T-helper 1 cell treated with Interleukin-12 subunit alpha and Interleukin-12 subunit beta and Interleukin-4 antibody, amounts not matched to agents 30 μg/mL and 1 μg/mL, for 36 hours (primary cell): ENCODE data around the gene PTGR2.
"Not testable (repeated sequence)": the region's sequence is repeated elsewhere in the genome, so short reads cannot be mapped to it uniquely, and the experiment has no call there.

Experiments
- H3K27ac Mint-ChIP-seq: one replicate; pipeline ENCODE4 v1.8.0; 2021; ENCODE audit warnings: mild to moderate bottlenecking, mixed read lengths
- H3K27me3 Mint-ChIP-seq: one replicate; pipeline ENCODE4 v1.8.0; 2021; ENCODE audit warnings: low read depth, mixed read lengths
- H3K36me3 Mint-ChIP-seq: one replicate; pipeline ENCODE4 v1.8.0; 2021; ENCODE audit warnings: low read depth, mixed read lengths
- H3K4me1 Mint-ChIP-seq: one replicate; pipeline ENCODE4 v1.8.0; 2021; ENCODE audit warnings: low read depth, mixed read lengths
- H3K4me3 Mint-ChIP-seq: one replicate; pipeline ENCODE4 v1.8.0; 2021; ENCODE audit warnings: mild to moderate bottlenecking, moderate library complexity, mixed read lengths
- H3K9me3 Mint-ChIP-seq: one replicate; pipeline ENCODE4 v1.8.0; 2021; ENCODE audit warnings: mixed read lengths

Gene PTGR2

GRCh38 chr14:73824127-73824526 lies 27.5 kb upstream of the PTGR2 start:
- Mint-ChIP-seq H3K27me3 (peaks cover 7% of the 10 kb centered on the region), H3K9me3 (no peaks in the 10 kb centered on the region), H3K36me3 (no peaks in the 10 kb centered on the region), H3K4me3 (no peak overlapping the region), H3K27ac (no peak overlapping the region), H3K4me1 (peaks cover 2% of the 10 kb centered on the region)

GRCh38 chr14:73824536-73824935 lies 27.1 kb upstream of the PTGR2 start:
- Mint-ChIP-seq H3K27me3 (peaks cover 7% of the 10 kb centered on the region), H3K4me3 (no peak overlapping the region), H3K27ac (no peak overlapping the region), H3K36me3 (no peaks in the 10 kb centered on the region), H3K9me3 (no peaks in the 10 kb centered on the region), H3K4me1 (peaks cover 6% of the 10 kb centered on the region)

GRCh38 chr14:73825551-73826188 lies 26.0 kb upstream of the PTGR2 start:
- H3K27ac Mint-ChIP-seq = no peak overlapping the region
- no peaks in the 10 kb centered on the region for H3K9me3 Mint-ChIP-seq
- H3K27me3 Mint-ChIP-seq = peaks cover 7% of the 10 kb centered on the region

GRCh38 chr14:73827190-73827589 lies 24.4 kb upstream of the PTGR2 start:
- not testable (repeated sequence) for H3K27ac Mint-ChIP-seq, H3K9me3 Mint-ChIP-seq, H3K4me3 Mint-ChIP-seq, H3K36me3 Mint-ChIP-seq, H3K27me3 Mint-ChIP-seq
- peaks cover 13% of the 10 kb centered on the region for H3K4me1 Mint-ChIP-seq

More at GRCh38 chr14:73825551-73826188, 26.0 kb upstream of the PTGR2 start:
- Mint-ChIP-seq H3K36me3 (no peaks in the 10 kb centered on the region), H3K4me1 (peaks cover 13% of the 10 kb centered on the region), H3K4me3 (no peak overlapping the region)

GRCh38 chr14:73829071-73829470 lies 22.6 kb upstream of the PTGR2 start:
- Mint-ChIP-seq H3K27me3 (no peaks in the 10 kb centered on the region), H3K4me1 (peaks cover 13% of the 10 kb centered on the region), H3K9me3 (no peaks in the 10 kb centered on the region), H3K36me3 (no peaks in the 10 kb centered on the region), H3K4me3 (no peak overlapping the region), H3K27ac (peak overlapping the region; percentile 2)

- H3K4me1 Mint-ChIP-seq = peaks cover 13% of the 10 kb centered on the region
- H3K27me3 Mint-ChIP-seq = no peaks in the 10 kb centered on the region
- no peaks in the 10 kb centered on the region for H3K9me3 Mint-ChIP-seq
- H3K36me3 Mint-ChIP-seq = no peaks in the 10 kb centered on the region
- H3K4me3 Mint-ChIP-seq = peak overlapping the region; percentile 8
- peak overlapping the region; percentile 77 for H3K27ac Mint-ChIP-seq
These were observed 21.9 kb upstream of the PTGR2 start for GRCh38 chr14:73829526-73830431.

GRCh38 chr14:73833034-73833433 lies 18.6 kb upstream of the PTGR2 start:
- H3K4me1 Mint-ChIP-seq = peaks cover 13% of the 10 kb centered on the region
- no peaks in the 10 kb centered on the region for H3K9me3 Mint-ChIP-seq
- H3K4me3 Mint-ChIP-seq = no peak overlapping the region
- H3K27ac Mint-ChIP-seq = no peak overlapping the region
- H3K36me3 Mint-ChIP-seq = no peaks in the 10 kb centered on the region
- H3K27me3 Mint-ChIP-seq = no peaks in the 10 kb centered on the region

GRCh38 chr14:73833530-73834260 lies 17.9 kb upstream of the PTGR2 start:
- H3K27ac Mint-ChIP-seq = no peak overlapping the region
- no peaks in the 10 kb centered on the region for H3K27me3 Mint-ChIP-seq
- H3K9me3 Mint-ChIP-seq = no peaks in the 10 kb centered on the region
- H3K4me1 Mint-ChIP-seq = peaks cover 13% of the 10 kb centered on the region
- no peaks in the 10 kb centered on the region for H3K36me3 Mint-ChIP-seq
- no peak overlapping the region for H3K4me3 Mint-ChIP-seq

- H3K36me3 Mint-ChIP-seq = no peaks in the 10 kb centered on the region
- H3K27ac Mint-ChIP-seq = no peak overlapping the region
These were observed 17.4 kb upstream of the PTGR2 start for GRCh38 chr14:73834261-73834625.

GRCh38 chr14:73838293-73839034 lies 13.2 kb upstream of the PTGR2 start:
- not testable (repeated sequence) for H3K4me1 Mint-ChIP-seq, H3K27ac Mint-ChIP-seq, H3K9me3 Mint-ChIP-seq, H3K4me3 Mint-ChIP-seq, H3K27me3 Mint-ChIP-seq, H3K36me3 Mint-ChIP-seq

More at GRCh38 chr14:73834261-73834625, 17.4 kb upstream of the PTGR2 start:
- no peak overlapping the region for H3K4me3 Mint-ChIP-seq
- H3K9me3 Mint-ChIP-seq = no peaks in the 10 kb centered on the region
- H3K27me3 Mint-ChIP-seq = no peaks in the 10 kb centered on the region
- H3K4me1 Mint-ChIP-seq = peaks cover 10% of the 10 kb centered on the region

GRCh38 chr14:73842201-73842600 lies 9.4 kb upstream of the PTGR2 start:
- Mint-ChIP-seq H3K4me3 (no peak overlapping the region), H3K9me3 (peaks cover 4% of the 10 kb centered on the region), H3K27ac (no peak overlapping the region), H3K4me1 (no peaks in the 10 kb centered on the region), H3K36me3 (peaks cover 1% of the 10 kb centered on the region), H3K27me3 (peaks cover 8% of the 10 kb centered on the region)

- Mint-ChIP-seq H3K4me1 (no peaks in the 10 kb centered on the region), H3K9me3 (peaks cover 4% of the 10 kb centered on the region), H3K27ac (no peak overlapping the region), H3K27me3 (peaks cover 8% of the 10 kb centered on the region), H3K4me3 (no peak overlapping the region), H3K36me3 (peaks cover 1% of the 10 kb centered on the region)
These were observed 8.8 kb upstream of the PTGR2 start for GRCh38 chr14:73842851-73843250.

GRCh38 chr14:73843296-73843695 lies 8.3 kb upstream of the PTGR2 start:
- no peaks in the 10 kb centered on the region for H3K4me1 Mint-ChIP-seq
- H3K36me3 Mint-ChIP-seq = peaks cover 1% of the 10 kb centered on the region
- H3K27me3 Mint-ChIP-seq = peaks cover 8% of the 10 kb centered on the region
- H3K27ac Mint-ChIP-seq = no peak overlapping the region
- H3K4me3 Mint-ChIP-seq = no peak overlapping the region
- H3K9me3 Mint-ChIP-seq = peaks cover 4% of the 10 kb centered on the region

- Mint-ChIP-seq H3K4me1 (peaks cover 7% of the 10 kb centered on the region), H3K27me3 (peaks cover 8% of the 10 kb centered on the region), H3K27ac (no peak overlapping the region), H3K9me3 (peaks cover 4% of the 10 kb centered on the region), H3K36me3 (peaks cover 1% of the 10 kb centered on the region), H3K4me3 (no peak overlapping the region)
These were observed 4.7 kb upstream of the PTGR2 start for GRCh38 chr14:73846947-73847346.
